Liver (tissue), 9 donors: Measurements from ENCODE around the gene GABBR2. TPM values are rescaled to one million over a fixed set of nuclear protein-coding genes. Genes with fewer than 3 reads are reported as not detected.

Experiments used
- DNase-seq: peaks from one replicate; pipeline ENCODE4 v3.0.0-alpha.2; 2017; ENCODE audit warnings: low spot score
- H3K27ac ChIP-seq, 2 donors: one replicate each; pipeline ENCODE4 v1.7.0; 2013; ENCODE audit warnings: inconsistent platforms in 2 of 2, low read length in 2 of 2, control low read depth in 1 of 2, low read depth in 1 of 2, mild to moderate bottlenecking in 1 of 2
- H3K27me3 ChIP-seq, 4 donors: one replicate each; pipeline versions ENCODE4 v1.6.1 to v1.7.0; 2013; ENCODE audit warnings: low read length in 3 of 4, inconsistent platforms in 1 of 4, mild to moderate bottlenecking in 1 of 4, moderate library complexity in 1 of 4; ENCODE audit not compliant: control insufficient read depth in 4 of 4, insufficient read depth in 4 of 4
- H3K36me3 ChIP-seq, 4 donors: one replicate each; pipeline versions ENCODE4 v1.6.1 to v1.7.0; 2013; ENCODE audit warnings: low read length in 3 of 4, mild to moderate bottlenecking in 3 of 4, low read depth in 1 of 4, moderate library complexity in 1 of 4; ENCODE audit not compliant: control insufficient read depth in 4 of 4, insufficient read depth in 3 of 4
- H3K4me1 ChIP-seq, 4 donors: one replicate each; pipeline versions ENCODE4 v1.6.1 to v1.7.0; 2013; ENCODE audit warnings: low read length in 3 of 4, mild to moderate bottlenecking in 3 of 4, moderate library complexity in 1 of 4; ENCODE audit not compliant: control insufficient read depth in 4 of 4, insufficient read depth in 4 of 4
- H3K4me3 ChIP-seq, 3 donors: one replicate each; pipeline versions ENCODE4 v1.6.1 to v1.7.0; 2013; ENCODE audit warnings: low read length in 3 of 3, control low read depth in 1 of 3, low read depth in 1 of 3, mild to moderate bottlenecking in 1 of 3
- H3K9ac ChIP-seq, 2 donors: one replicate each; pipeline ENCODE4 v1.7.0; 2013; ENCODE audit warnings: low read length in 2 of 2, mild to moderate bottlenecking in 2 of 2, moderate library complexity in 2 of 2, control low read depth in 1 of 2, low read depth in 1 of 2
- H3K9me3 ChIP-seq, 4 donors: one replicate each; pipeline versions ENCODE4 v1.6.1 to v1.7.0; 2013; ENCODE audit warnings: low read length in 3 of 4; ENCODE audit not compliant: control insufficient read depth in 4 of 4
- ATF3 ChIP-seq: IDR thresholded peaks from 2 replicates; pipeline ENCODE4 v1.6.1; 2016; ENCODE audit warnings: antibody characterized with exemption
- CTCF ChIP-seq: fragments of 150-350 bp; IDR thresholded peaks from 2 replicates; pipeline ENCODE4 v1.5.1; 2017; ENCODE audit warnings: improper control_type of control experiment, low read depth, low read length; ENCODE audit not compliant: missing input control
- EGR1 ChIP-seq, 2 donors: IDR thresholded peaks; 2 replicates each; pipeline ENCODE4 v1.6.1; 2016 to 2018; ENCODE audit warnings: antibody characterized with exemption in 2 of 2, low read depth in 2 of 2
- FOXA1 ChIP-seq: IDR thresholded peaks from 2 replicates; pipeline ENCODE4 v1.6.1; 2016; ENCODE audit warnings: antibody characterized with exemption
- HNF4A ChIP-seq, 2 donors: conservative IDR thresholded peaks; 2 replicates each; pipeline ENCODE4 v1.6.1; 2016; ENCODE audit warnings: antibody characterized with exemption in 2 of 2, mild to moderate bottlenecking in 2 of 2
- HNF4G ChIP-seq: IDR thresholded peaks from 2 replicates; pipeline ENCODE4 v1.6.1; 2016; ENCODE audit warnings: antibody characterized with exemption
- JUND ChIP-seq, 2 donors: IDR thresholded peaks; 2 replicates each; pipeline ENCODE4 v1.6.1; 2016; ENCODE audit warnings: antibody characterized with exemption in 2 of 2
- MAX ChIP-seq: IDR thresholded peaks from 2 replicates; pipeline ENCODE4 v1.6.1; 2016; ENCODE audit warnings: antibody characterized with exemption
- NR2F2 ChIP-seq: IDR thresholded peaks from 2 replicates; pipeline ENCODE4 v1.6.1; 2016; ENCODE audit warnings: antibody characterized with exemption
- RAD21 ChIP-seq, 2 donors: IDR thresholded peaks; 2 replicates each; pipeline ENCODE4 v1.6.1; 2016; ENCODE audit warnings: antibody characterized with exemption in 2 of 2, mild to moderate bottlenecking in 2 of 2
- REST ChIP-seq: IDR thresholded peaks from 2 replicates; pipeline ENCODE4 v1.6.1; 2016; ENCODE audit warnings: antibody characterized with exemption, mild to moderate bottlenecking
- RXRA ChIP-seq, 2 donors: IDR thresholded peaks; 2 replicates each; pipeline ENCODE4 v1.6.1; 2017 to 2018; ENCODE audit warnings: antibody characterized with exemption in 2 of 2, mild to moderate bottlenecking in 1 of 2
- SP1 ChIP-seq: IDR thresholded peaks from 2 replicates; pipeline ENCODE4 v1.6.1; 2018; ENCODE audit warnings: antibody characterized with exemption, mild to moderate bottlenecking
- TAF1 ChIP-seq: conservative IDR thresholded peaks from 2 replicates; pipeline ENCODE4 v1.6.1; 2016; ENCODE audit warnings: antibody characterized with exemption, mild to moderate bottlenecking
- YY1 ChIP-seq: IDR thresholded peaks from 2 replicates; pipeline ENCODE4 v1.6.1; 2016; ENCODE audit warnings: antibody characterized with exemption, mild to moderate bottlenecking
- WGBS: extraction: QIAGEN DNeasy Blood & Tissue Kit; methylation state at CpG from one replicate; pipeline ENCODE4 v1.1.7; 2013; 5-methylcytosine and 5-hydroxymethylcytosine counted together
- polyA plus RNA-seq, 2 donors: library from polyadenylated mRNA; stranded (reverse) in 1 of 2; unstranded in 1 of 2; fragments of 200-250 nt in 1 of 2; fragments of >200 nt in 1 of 2; fragmentation: Nextera tagmentation in 1 of 2; extraction: Ambion mirVana in 1 of 2; gene quantifications; one replicate each; pipeline versions ENCODE4 v1.2.1 to v1.2.3, GENCODE V29; 2013 to 2015
- total RNA-seq, 2 donors: library from RNA; depleted of rRNA; stranded (reverse); fragments of >200 nt; gene quantifications; one replicate each; pipeline ENCODE4 v1.2.3, GENCODE V29; 2014
- donor health status: healthy.
- donor health status: healthy.
- donor health status: healthy.
- donor health status: healthy.
- donor health status: healthy.

Gene GABBR2
- total and polyA plus RNA-seq, 4 donors: 0.03 to 0.23 (median 0.08) TPM; not detected in 1

GRCh38 chr9:98702835-98703380 lies 5.8 kb downstream of the GABBR2 start (continued):
- no peak for TF ChIP-seq FOXA1
- no peak for TF ChIP-seq HNF4G
- TF ChIP-seq MAX: no peak
- TF ChIP-seq YY1: no peak

GRCh38 chr9:98702340-98702739 lies 6.4 kb downstream of the GABBR2 start:
- DNase-seq: no peak
- no peak for TF ChIP-seq YY1
- TF ChIP-seq ATF3: no peak
- TF ChIP-seq MAX: no peak
- no peak for TF ChIP-seq JUND (IDR thresholded peaks at IDR 0.05)
- no peak for TF ChIP-seq RAD21 (IDR thresholded peaks at IDR 0.05)
- no peak for TF ChIP-seq HNF4A (conservative IDR thresholded peaks at IDR 0.05)
- TF ChIP-seq CTCF: no peak
- no peak for TF ChIP-seq TAF1
- TF ChIP-seq SP1: no peak
- no peak for TF ChIP-seq HNF4G
- no peak for TF ChIP-seq EGR1 (IDR thresholded peaks at IDR 0.05; ENCODE audit: low read depth in 2 of 2)
- TF ChIP-seq NR2F2: no peak
- TF ChIP-seq RXRA (IDR thresholded peaks at IDR 0.05): no peak
- no peak overlapping the region for H3K4me3 ChIP-seq
- no peak overlapping the region for H3K9ac ChIP-seq
- no peaks in the 10 kb centered on the region for H3K36me3 ChIP-seq
- peaks cover 2 to 7% (median 5%) of the 10 kb centered on the region in 4 donors for H3K9me3 ChIP-seq
- peaks cover 2 to 7% (median 6%) of the 10 kb centered on the region in 4 donors for H3K4me1 ChIP-seq
- WGBS: 90% methylated on average over 8 of the region's 8 CpGs
- no peak overlapping the region for H3K27ac ChIP-seq
- peaks cover 0 to 14% (median 5%) of the 10 kb centered on the region in 4 donors for H3K27me3 ChIP-seq

GRCh38 chr9:98701576-98701975 lies 7.2 kb downstream of the GABBR2 start:
- Histone ChIP-seq H3K9me3 (peaks cover 2 to 7% (median 5%) of the 10 kb centered on the region in 4 donors), H3K4me3 (no peak overlapping the region), H3K27me3 (peaks cover 0 to 14% (median 5%) of the 10 kb centered on the region in 4 donors), H3K36me3 (no peaks in the 10 kb centered on the region), H3K27ac (no peak overlapping the region), H3K9ac (no peak overlapping the region), H3K4me1 (no peaks in the 10 kb centered on the region)
- WGBS: 88% methylated on average over 7 of the region's 7 CpGs
- no peak for TF ChIP-seq FOXA1
- no peak for TF ChIP-seq NR2F2
- TF ChIP-seq REST: no peak
- no peak for TF ChIP-seq ATF3
- TF ChIP-seq JUND (IDR thresholded peaks at IDR 0.05): no peak
- TF ChIP-seq SP1: no peak
- no peak for TF ChIP-seq RAD21 (IDR thresholded peaks at IDR 0.05)
- no peak for DNase-seq
